Immature natural killer cell (primary cell): ENCODE measurements around the gene CHST3. TPM values are rescaled to one million over a fixed set of nuclear protein-coding genes. Genes with fewer than 3 reads are reported as not detected.

Experiments used
- DNase-seq, 3 donors: peaks; one replicate each; pipeline ENCODE4 v3.0.0; 2022; ENCODE audit warnings: mixed read lengths in 1 of 3
- H3K27ac Mint-ChIP-seq, 6 donors: one replicate each; pipeline ENCODE4 v1.8.0; 2020; ENCODE audit warnings: mixed read lengths in 6 of 6, mild to moderate bottlenecking in 5 of 6, inconsistent platforms in 4 of 6, moderate library complexity in 3 of 6
- H3K27me3 Mint-ChIP-seq, 3 donors: one replicate each; pipeline ENCODE4 v1.8.0; 2020 to 2021; ENCODE audit warnings: low read depth in 3 of 3, mild to moderate bottlenecking in 3 of 3, mixed read lengths in 3 of 3, moderate library complexity in 3 of 3, inconsistent platforms in 1 of 3
- H3K36me3 Mint-ChIP-seq, 3 donors: one replicate each; pipeline ENCODE4 v1.8.0; 2020; ENCODE audit warnings: mixed read lengths in 3 of 3, inconsistent platforms in 2 of 3, mild to moderate bottlenecking in 2 of 3
- H3K4me1 Mint-ChIP-seq, 2 donors: one replicate each; pipeline ENCODE4 v1.8.0; 2020; ENCODE audit warnings: inconsistent platforms in 2 of 2, mild to moderate bottlenecking in 2 of 2, mixed read lengths in 2 of 2, moderate library complexity in 1 of 2
- H3K4me3 Mint-ChIP-seq, 5 donors: one replicate each; pipeline ENCODE4 v1.8.0; 2020; ENCODE audit warnings: mild to moderate bottlenecking in 5 of 5, mixed read lengths in 5 of 5, inconsistent platforms in 3 of 5, moderate library complexity in 3 of 5
- H3K9me3 Mint-ChIP-seq, 6 donors: one replicate each; pipeline ENCODE4 v1.8.0; 2020; ENCODE audit warnings: mild to moderate bottlenecking in 6 of 6, mixed read lengths in 6 of 6, inconsistent platforms in 4 of 6, moderate library complexity in 3 of 6
- polyA plus RNA-seq, 3 donors: library from polyadenylated mRNA; unstranded; fragments of 300-500 nt; fragmentation: Illumina TruSeq; gene quantifications; one replicate each; pipeline ENCODE4 v1.2.3, GENCODE V29; 2021

CHST3 gene
- polyA plus RNA-seq, 3 donors from 2014 or later, result not detected

DNA sequence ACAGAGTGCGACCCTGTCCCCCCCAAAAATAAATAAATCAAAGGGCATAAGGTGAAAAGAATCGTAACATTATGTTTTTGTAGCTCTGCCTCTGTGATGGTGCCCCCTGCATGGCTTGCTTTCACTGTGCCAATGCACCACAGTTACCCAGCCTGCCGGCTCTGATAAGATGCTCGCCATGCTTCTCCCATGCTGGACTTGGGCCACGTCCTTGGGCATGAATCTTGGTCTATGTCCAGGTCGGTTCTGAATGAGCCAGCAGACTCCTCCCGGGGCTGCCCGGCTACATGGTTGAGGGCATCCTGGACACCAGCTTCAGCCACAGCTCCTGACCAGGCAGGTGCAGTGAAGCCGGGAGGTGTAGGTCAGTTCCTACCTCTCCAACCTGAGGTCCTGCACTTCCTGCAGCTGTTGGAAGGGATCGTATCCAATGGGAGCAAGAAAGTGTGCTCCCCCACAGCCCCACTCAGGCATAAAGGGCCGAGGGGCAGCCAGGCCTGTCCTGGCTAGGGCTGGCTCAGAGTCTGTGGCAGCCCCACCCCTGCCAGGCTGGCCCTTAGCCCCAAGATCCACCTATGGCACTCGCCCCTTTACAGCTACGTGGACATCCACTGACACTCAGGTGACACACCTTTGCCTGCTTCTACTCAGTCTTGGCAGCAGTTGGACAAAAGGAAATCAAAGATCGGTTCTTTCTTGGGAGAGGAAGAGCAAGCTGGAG is 34.1 kb downstream of the CHST3 start:
- H3K36me3 Mint-ChIP-seq, result no peaks in the 10 kb centered on the region

GRCh38 chr10:71998840-71999194 is 34.6 kb downstream of the CHST3 start:
- Mint-ChIP-seq H3K9me3 (no peaks in the 10 kb centered on the region), H3K4me3 (no peak overlapping the region), H3K36me3 (no peaks in the 10 kb centered on the region), H3K4me1 (peaks cover 2 to 7% of the 10 kb centered on the region in 2 donors), H3K27ac (no peak overlapping the region), H3K27me3 (peaks cover 0 to 3% (median 3%) of the 10 kb centered on the region in 3 donors)
- no peak for DNase-seq

More for the DNA sequence above, 34.1 kb downstream of the CHST3 start:
- Mint-ChIP-seq H3K4me3 (no peak overlapping the region), H3K27me3 (peaks cover 0 to 4% (median 3%) of the 10 kb centered on the region in 3 donors), H3K9me3 (no peaks in the 10 kb centered on the region), H3K27ac (no peak overlapping the region), H3K4me1 (peaks cover 2 to 7% of the 10 kb centered on the region in 2 donors)
- no peak for DNase-seq

DNA sequence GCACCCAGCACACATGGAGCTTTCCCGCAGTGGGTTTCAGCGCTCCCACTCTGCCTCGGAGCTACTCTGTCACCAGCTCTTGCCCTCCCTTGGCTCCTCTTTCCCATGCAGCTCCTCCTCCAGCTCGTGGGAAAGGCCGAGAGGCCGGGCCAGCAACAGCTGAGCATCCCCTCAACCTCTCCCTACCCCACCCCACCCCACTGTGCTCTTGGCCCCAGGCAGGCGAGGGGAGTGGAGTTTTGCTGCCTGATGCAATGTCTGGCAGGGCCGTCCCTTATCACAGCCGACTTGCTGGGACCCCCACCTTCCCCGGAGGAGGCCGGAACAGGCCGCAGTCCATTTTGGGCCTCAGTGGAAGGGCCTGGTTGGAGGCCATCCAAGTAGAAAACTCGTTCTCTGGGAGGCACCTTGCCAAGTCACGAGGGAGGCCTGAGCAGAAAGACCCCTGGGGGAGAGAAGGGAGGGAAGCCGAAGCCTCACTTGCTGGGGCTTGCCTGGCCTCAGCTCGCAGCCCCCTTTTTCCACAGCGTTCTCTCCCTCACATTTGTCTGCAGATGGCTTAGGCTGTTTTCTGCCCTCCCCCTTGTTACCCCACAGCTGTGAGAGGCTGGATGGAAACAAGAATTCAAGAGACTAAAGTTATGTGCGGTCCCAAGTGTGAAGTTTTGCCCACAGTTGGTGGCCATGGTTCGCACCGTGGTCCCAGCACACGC is 35.3 kb downstream of the CHST3 start:
- peak in 2 of 3 donors; percentile 13 to 24 for DNase-seq
- peaks cover 2 to 7% of the 10 kb centered on the region in 2 donors for H3K4me1 Mint-ChIP-seq
- H3K27ac Mint-ChIP-seq, result no peak overlapping the region
- no peaks in the 10 kb centered on the region for H3K36me3 Mint-ChIP-seq
- H3K4me3 Mint-ChIP-seq, result no peak overlapping the region
- no peaks in the 10 kb centered on the region for H3K9me3 Mint-ChIP-seq
- H3K27me3 Mint-ChIP-seq, result peaks cover 0 to 3% (median 2%) of the 10 kb centered on the region in 3 donors

DNA sequence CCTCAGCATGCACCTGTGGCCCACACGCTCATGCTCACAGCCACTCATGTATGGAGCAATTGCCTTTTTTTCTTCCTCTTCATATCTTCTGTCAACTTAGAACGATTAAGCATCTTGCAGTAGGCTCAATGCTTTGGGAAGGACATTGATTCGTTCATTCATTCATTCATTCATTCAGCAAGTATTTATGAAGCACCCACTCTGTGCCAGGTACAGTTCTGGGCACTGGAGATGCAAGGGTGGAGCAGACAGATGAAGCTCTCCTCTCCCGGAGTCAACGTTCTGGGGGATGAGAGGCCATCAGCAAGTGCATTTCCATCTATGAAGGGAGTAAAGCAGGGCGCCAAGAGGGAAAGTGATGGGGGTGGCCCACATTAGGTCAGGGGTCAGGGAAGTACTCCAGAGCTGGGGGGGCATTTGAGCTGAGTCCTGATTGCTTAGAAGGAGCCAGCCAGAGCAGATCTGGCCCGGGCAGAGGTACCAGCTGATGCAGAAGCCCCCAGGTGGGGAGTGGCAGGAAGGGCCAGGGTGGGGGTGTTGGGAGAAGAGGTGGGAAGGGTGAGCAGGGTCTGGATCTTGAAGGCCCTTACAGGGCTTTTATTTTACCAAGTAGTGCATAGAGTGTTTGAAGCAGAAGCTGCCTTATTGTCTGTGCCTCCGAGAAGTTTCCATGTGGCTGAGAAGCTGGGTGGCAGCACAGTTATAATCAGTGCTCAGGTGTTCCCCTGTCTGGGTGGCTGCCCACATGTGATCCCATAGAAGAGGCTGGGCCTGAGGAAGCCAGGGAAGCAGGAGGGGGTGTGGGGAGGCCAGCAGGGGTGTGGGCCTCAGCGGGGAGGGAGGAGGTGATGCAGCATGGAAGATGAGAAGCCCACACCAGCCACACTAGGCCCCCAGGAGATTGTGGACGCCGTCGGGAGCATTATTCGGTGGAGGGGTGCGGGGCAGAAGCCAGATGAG is 36.2 kb downstream of the CHST3 start:
- Mint-ChIP-seq H3K9me3 (no peaks in the 10 kb centered on the region), H3K36me3 (no peaks in the 10 kb centered on the region), H3K4me1 (peaks cover 2 to 7% of the 10 kb centered on the region in 2 donors), H3K27me3 (peaks cover 0 to 3% (median 2%) of the 10 kb centered on the region in 3 donors), H3K4me3 (no peak overlapping the region), H3K27ac (no peak overlapping the region)
- no peak for DNase-seq

DNA sequence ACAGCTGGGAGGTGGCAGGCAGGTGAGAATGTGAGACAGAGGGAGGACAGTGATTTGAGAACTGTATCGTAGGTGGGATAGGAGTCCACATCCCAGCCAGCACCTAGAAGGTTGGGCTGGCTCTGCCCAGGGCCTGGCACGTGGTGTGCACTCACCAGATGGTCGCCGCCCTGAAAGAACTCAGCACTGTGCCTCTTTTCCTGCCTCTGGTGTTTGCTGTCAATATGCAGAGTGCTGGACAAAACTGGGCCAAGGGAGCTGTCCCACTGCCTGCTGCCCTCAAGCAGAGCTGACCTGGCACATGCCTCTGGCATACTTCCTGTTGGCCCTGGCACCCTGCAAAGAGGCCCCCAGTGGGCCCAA is 36.8 kb downstream of the CHST3 start:
- no peak for DNase-seq
- H3K27me3 Mint-ChIP-seq, result peaks cover 0 to 3% (median 2%) of the 10 kb centered on the region in 3 donors
- no peaks in the 10 kb centered on the region for H3K9me3 Mint-ChIP-seq
- peaks cover 2 to 7% of the 10 kb centered on the region in 2 donors for H3K4me1 Mint-ChIP-seq
- no peaks in the 10 kb centered on the region for H3K36me3 Mint-ChIP-seq
- no peak overlapping the region for H3K27ac Mint-ChIP-seq
- no peak overlapping the region for H3K4me3 Mint-ChIP-seq

DNA sequence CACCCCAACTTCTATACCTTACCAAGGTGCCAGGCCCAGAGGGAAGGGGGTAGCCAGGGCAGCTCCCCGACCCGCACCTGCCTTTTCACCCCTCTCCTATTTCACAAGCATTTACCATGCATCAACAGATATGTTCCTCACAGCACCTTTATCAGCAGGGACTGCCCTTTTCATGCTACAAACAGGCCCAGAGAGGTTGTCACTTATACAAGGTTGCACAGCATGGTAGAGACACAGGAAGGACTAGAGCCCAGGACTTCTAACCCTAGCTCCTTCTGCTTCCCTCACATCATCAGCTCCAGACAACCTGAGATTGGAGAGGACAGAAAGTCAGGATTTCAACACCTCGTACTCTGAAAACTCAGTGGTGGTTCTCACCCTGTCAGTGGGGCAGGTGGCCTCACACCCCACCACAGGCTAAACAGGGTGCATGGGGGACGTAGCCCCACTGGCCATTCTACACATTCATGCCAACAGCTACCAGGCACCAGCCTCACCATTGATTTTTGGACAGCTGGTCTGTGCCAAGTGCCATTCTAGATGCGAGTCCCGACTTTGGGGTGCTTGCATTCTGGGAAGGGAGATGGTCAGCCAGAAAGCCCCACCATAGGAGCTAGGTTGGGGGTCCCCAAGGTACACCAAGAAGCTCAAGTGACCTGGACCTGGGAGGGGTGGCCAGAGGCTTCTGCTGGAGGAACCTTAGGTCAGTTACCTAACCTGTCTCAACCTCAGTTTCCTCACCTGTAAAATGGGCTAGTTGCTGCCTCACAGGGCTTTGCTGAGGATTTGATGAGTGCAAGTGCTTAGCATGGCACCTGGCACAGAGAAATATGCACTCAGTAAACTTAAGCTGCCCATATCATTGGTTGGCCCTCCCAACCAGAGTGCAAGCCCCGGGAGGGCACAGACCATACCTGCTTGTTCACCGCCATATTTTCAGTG is 38.4 kb downstream of the CHST3 start:
- H3K4me1 Mint-ChIP-seq, result peaks cover 2 to 7% of the 10 kb centered on the region in 2 donors
- no peak for DNase-seq
- no peaks in the 10 kb centered on the region for H3K9me3 Mint-ChIP-seq
- no peaks in the 10 kb centered on the region for H3K36me3 Mint-ChIP-seq
- peaks cover 0 to 3% (median 0%) of the 10 kb centered on the region in 3 donors for H3K27me3 Mint-ChIP-seq
- H3K27ac Mint-ChIP-seq, result no peak overlapping the region
- H3K4me3 Mint-ChIP-seq, result no peak overlapping the region

DNA sequence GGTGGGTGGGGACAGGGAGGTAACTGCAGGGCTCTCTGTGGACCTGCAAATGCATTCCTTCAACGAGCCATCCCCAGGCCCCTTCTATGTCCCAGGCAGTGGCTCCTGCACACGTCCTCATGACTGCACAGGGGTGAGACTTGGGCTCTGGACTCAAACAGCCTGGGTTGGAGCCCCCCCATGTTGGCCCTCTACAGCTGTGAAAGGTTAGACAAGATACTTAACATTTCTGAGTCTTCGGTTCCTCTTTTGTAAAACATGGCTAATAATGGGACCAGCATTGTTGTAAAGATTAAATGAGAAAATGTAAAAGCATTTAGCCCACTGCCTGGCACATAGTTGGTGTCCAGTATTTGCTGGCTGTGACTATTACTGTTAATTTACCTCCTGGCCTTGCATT is 41.8 kb downstream of the CHST3 start:
- Mint-ChIP-seq H3K27me3 (no peaks in the 10 kb centered on the region), H3K27ac (no peak overlapping the region), H3K4me3 (no peak overlapping the region), H3K36me3 (no peaks in the 10 kb centered on the region), H3K9me3 (no peaks in the 10 kb centered on the region), H3K4me1 (no peaks in the 10 kb centered on the region)
- DNase-seq, result no peak

DNA sequence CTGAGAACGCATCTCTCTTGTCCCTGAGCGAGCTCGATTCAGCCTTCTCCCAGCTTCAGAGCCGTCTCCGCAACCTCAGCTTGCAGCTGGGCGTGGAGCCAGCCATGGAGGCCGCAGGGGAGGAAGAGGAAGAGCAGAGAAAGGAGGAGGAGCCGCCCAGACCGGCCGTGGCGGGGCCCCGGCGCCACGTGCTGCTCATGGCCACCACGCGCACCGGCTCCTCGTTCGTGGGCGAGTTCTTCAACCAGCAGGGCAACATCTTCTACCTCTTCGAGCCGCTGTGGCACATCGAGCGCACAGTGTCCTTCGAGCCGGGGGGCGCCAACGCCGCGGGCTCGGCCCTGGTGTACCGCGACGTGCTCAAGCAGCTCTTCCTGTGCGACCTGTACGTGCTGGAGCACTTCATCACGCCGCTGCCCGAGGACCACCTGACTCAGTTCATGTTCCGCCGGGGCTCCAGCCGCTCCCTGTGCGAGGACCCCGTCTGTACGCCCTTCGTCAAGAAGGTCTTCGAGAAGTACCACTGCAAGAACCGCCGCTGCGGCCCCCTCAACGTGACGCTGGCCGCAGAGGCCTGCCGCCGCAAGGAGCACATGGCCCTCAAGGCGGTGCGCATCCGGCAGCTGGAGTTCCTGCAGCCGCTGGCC is 43.2 kb downstream of the CHST3 start:
- H3K27me3 Mint-ChIP-seq, result no peaks in the 10 kb centered on the region
- DNase-seq, result no peak
- H3K4me3 Mint-ChIP-seq, result no peak overlapping the region
- H3K4me1 Mint-ChIP-seq, result no peaks in the 10 kb centered on the region
- no peaks in the 10 kb centered on the region for H3K9me3 Mint-ChIP-seq
- H3K27ac Mint-ChIP-seq, result no peak overlapping the region
- no peaks in the 10 kb centered on the region for H3K36me3 Mint-ChIP-seq

DNA sequence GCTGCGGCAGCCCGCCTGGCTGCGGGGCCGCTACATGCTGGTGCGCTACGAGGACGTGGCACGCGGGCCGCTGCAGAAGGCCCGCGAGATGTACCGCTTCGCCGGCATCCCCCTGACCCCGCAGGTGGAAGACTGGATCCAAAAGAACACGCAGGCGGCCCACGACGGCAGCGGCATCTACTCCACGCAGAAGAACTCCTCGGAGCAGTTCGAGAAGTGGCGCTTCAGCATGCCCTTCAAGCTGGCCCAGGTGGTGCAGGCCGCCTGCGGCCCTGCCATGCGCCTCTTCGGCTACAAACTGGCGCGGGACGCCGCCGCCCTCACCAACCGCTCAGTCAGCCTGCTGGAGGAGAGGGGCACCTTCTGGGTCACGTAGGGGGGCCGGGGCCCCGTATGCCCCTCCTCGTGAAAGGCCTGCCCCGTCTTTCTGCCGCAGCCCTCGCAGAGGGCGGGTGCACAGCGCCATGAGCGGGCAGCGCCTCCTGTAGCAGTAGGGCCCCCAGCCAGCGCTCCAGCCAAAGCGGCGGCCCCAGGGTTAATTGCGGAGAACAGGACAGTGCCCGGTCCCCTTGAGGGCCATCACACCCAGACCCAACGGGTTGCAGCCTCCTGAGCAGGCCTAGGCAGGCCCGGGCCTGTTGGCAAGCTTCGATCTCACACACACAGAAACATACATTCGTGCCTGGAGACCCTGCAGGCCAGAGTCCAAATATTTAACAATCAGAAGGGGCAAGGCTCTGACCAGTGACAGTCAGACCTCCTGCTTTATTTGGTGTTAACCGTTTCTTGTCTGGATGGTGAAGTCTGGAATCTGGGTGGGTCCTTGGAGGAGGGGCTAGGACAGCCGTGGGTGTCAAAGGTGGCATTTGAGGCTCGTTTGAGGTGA is 44.1 kb downstream of the CHST3 start:
- Mint-ChIP-seq H3K36me3 (no peaks in the 10 kb centered on the region), H3K27ac (no peak overlapping the region)

DNA sequence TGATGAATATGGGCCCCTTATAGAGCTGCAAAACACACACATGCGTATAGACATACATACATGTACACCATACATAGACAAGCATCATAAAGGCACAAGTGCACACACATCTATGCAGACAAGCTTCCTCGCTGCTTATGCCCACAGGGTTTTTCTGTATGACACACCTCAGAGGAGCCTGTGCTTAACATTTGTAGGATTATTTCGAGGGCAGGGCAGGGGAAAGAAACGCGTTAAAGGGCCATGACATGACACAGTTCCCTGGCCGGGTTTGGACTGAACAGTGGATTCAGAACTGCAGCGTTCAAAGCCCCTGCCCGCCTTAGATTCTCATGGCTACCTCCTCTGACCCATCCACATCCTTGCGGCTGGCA is 44.8 kb downstream of the CHST3 start:
- Mint-ChIP-seq H3K27ac (no peak overlapping the region), H3K27me3 (no peaks in the 10 kb centered on the region), H3K36me3 (no peaks in the 10 kb centered on the region), H3K9me3 (no peaks in the 10 kb centered on the region), H3K4me3 (no peak overlapping the region), H3K4me1 (no peaks in the 10 kb centered on the region)
- no peak for DNase-seq

More for the DNA sequence above, 44.1 kb downstream of the CHST3 start:
- Mint-ChIP-seq H3K27me3 (no peaks in the 10 kb centered on the region), H3K9me3 (no peaks in the 10 kb centered on the region), H3K4me1 (no peaks in the 10 kb centered on the region), H3K4me3 (no peak overlapping the region)
- no peak for DNase-seq

DNA sequence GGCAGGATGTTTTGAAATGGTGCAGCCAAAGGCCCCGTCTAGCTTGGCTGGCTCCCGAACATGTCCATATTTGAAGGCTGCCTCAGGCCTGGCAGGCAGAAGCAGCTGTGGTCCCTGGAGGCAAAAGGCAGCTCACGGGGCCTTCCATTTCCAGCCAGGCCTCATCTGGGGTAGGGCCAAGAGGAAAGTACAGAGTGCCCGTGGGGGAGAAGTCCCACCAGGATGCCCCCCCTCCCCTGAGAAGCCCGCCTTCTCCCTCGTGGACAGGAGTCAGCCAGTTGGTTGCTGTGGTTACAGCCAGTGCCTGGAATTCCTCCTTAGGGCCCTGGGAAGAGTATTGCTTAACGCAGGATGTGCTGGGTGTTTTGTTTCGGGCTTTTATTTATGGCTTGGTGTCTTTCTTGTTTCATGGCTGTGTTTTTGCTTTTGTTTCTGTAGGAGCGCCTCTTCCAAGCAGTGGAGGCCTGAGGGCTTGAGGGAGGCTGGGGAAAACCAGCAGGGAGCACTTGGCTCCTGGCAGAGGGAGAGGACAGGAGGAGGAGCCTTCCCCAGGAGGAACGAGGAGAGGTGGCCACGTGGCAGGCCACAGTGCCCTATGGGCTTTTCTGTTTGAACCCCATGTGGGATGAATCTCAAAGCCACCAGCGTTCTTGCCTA is 45.4 kb downstream of the CHST3 start:
- Mint-ChIP-seq H3K9me3 (no peaks in the 10 kb centered on the region), H3K36me3 (no peaks in the 10 kb centered on the region), H3K4me1 (no peaks in the 10 kb centered on the region), H3K27ac (no peak overlapping the region), H3K27me3 (no peaks in the 10 kb centered on the region), H3K4me3 (no peak overlapping the region)
- no peak for DNase-seq
